OCI-LY1 (cell line): ENCODE measurements around the gene IMPACT.

Experiments
- H2AFZ ChIP-seq: fragments of 200-600 bp; sonication (generic), shearing (Covaris generic); 2 replicates; pipeline ENCODE4 v1.6.0; 2014; ENCODE audit warnings: antibody characterized with exemption, mild to moderate bottlenecking, low read length
- H3F3A ChIP-seq: fragments of 200-600 bp; sonication (generic), shearing (Covaris generic); 2 replicates; pipeline ENCODE4 v1.6.0; 2014; ENCODE audit warnings: mild to moderate bottlenecking, antibody characterized with exemption, low read length, moderate library complexity; ENCODE audit not compliant: insufficient read depth
- H3K27ac ChIP-seq: fragments of 200-600 bp; sonication (generic); 2 replicates; pipeline ENCODE4 v1.5.1; 2014; ENCODE audit warnings: low read length, mixed run types, mild to moderate bottlenecking, low read depth; ENCODE audit not compliant: poor library complexity, severe bottlenecking
- H3K27me3 ChIP-seq: fragments of 200-600 bp; sonication (generic); 2 replicates; pipeline ENCODE4 v1.6.0; 2014; ENCODE audit warnings: antibody characterized with exemption, mild to moderate bottlenecking, low read length, moderate library complexity; ENCODE audit not compliant: insufficient read depth
- H3K36me3 ChIP-seq: fragments of 200-600 bp; sonication (generic); 2 replicates; pipeline ENCODE4 v1.6.1; 2014; ENCODE audit warnings: mild to moderate bottlenecking, antibody characterized with exemption, low read length, moderate library complexity, mixed read lengths; ENCODE audit not compliant: insufficient read depth
- H3K4me1 ChIP-seq: fragments of 200-600 bp; sonication (generic); 2 replicates; pipeline ENCODE4 v1.5.1; 2014; ENCODE audit warnings: mild to moderate bottlenecking, low read length, moderate library complexity; ENCODE audit not compliant: insufficient read depth, severe bottlenecking
- H3K4me2 ChIP-seq: fragments of 200-600 bp; sonication (generic), shearing (Covaris generic); 2 replicates; pipeline ENCODE4 v1.6.1; 2014; ENCODE audit warnings: low read length
- H3K4me3 ChIP-seq: fragments of 200-600 bp; sonication (generic); 2 replicates; pipeline ENCODE4 v1.5.1; 2014; ENCODE audit warnings: low read length, low read depth, mild to moderate bottlenecking, mixed read lengths; ENCODE audit not compliant: poor library complexity, severe bottlenecking
- H3K79me2 ChIP-seq: fragments of 200-600 bp; shearing (Covaris generic); 2 replicates; pipeline ENCODE4 v1.6.1; 2016; ENCODE audit warnings: mixed run types, low read length, mixed read lengths; ENCODE audit not compliant: insufficient read depth
- H3K9ac ChIP-seq: fragments of 200-600 bp; sonication (generic), shearing (Covaris generic); 2 replicates; pipeline ENCODE4 v1.6.1; 2014; ENCODE audit warnings: mild to moderate bottlenecking, low read length, mixed read lengths
- H3K9me2 ChIP-seq: fragments of 200-600 bp; sonication (generic), shearing (Covaris generic); 2 replicates; pipeline ENCODE4 v1.6.1; 2014; ENCODE audit warnings: low read depth, mild to moderate bottlenecking, low read length, mixed read lengths
- H3K9me3 ChIP-seq: fragments of 200-600 bp; shearing (Covaris generic); 2 replicates; pipeline ENCODE4 v1.6.1; 2014; ENCODE audit warnings: low read length, mixed read lengths
- H4K20me1 ChIP-seq: fragments of 200-600 bp; sonication (generic), shearing (Covaris generic); 2 replicates; pipeline ENCODE4 v1.6.0; 2016; ENCODE audit warnings: mild to moderate bottlenecking, low read length; ENCODE audit not compliant: insufficient read depth
- CTCF ChIP-seq: fragments of 200-600 bp; sonication (generic), shearing (Covaris generic); IDR thresholded peaks from 2 replicates; pipeline ENCODE4 v1.5.1; 2017; ENCODE audit warnings: mild to moderate bottlenecking, antibody characterized with exemption, low read length, moderate library complexity, mixed read lengths
- EZH2 ChIP-seq: fragments of 200-600 bp; sonication (generic), shearing (Covaris generic); IDR thresholded peaks from 2 replicates; pipeline ENCODE4 v1.8.0; 2017; ENCODE audit warnings: borderline replicate concordance, mixed run types, mild to moderate bottlenecking, antibody characterized with exemption, low read length, moderate library complexity, mixed read lengths

Gene IMPACT

GRCh38 chr18:24417480-24417879 is 9.0 kb upstream of the IMPACT start:
- H3K27ac ChIP-seq: no peak overlapping the region
- no peaks in the 10 kb centered on the region for H3K79me2 ChIP-seq
- no peak overlapping the region for H3K4me2 ChIP-seq
- H3F3A ChIP-seq: no peaks in the 10 kb centered on the region
- TF ChIP-seq CTCF (no peak), EZH2 (no peak)
- H3K9me3 ChIP-seq: no peaks in the 10 kb centered on the region
- no peaks in the 10 kb centered on the region for H3K9me2 ChIP-seq
- H3K4me3 ChIP-seq: no peak overlapping the region
- H2AFZ ChIP-seq: no peak overlapping the region
- no peaks in the 10 kb centered on the region for H4K20me1 ChIP-seq
- no peaks in the 10 kb centered on the region for H3K27me3 ChIP-seq
- no peak overlapping the region for H3K9ac ChIP-seq
- H3K4me1 ChIP-seq: no peaks in the 10 kb centered on the region
- H3K36me3 ChIP-seq: no peaks in the 10 kb centered on the region

DNA sequence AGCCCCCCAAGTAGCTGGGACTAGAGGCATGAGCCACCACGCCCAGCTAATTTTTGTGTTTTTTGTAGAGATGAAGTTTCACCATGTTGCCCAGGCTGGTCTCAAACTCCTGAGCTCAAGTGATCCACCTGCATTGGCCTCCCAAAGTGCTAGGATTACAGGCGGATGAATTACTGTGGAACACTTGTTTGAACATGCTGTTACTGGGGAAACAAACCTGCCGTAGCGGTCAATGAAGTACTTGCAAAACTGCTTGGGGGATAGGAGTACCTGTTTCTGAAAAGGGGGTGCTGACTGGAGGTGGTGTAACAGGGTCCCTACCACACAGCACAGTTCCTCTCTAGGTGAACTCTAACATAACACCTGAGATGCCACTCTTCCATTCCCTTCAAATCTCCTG is 5.9 kb upstream of the IMPACT start:
- Histone ChIP-seq H3K4me1 (no peaks in the 10 kb centered on the region), H3K9ac (no peak overlapping the region), H3K4me3 (no peak overlapping the region), H3K79me2 (no peaks in the 10 kb centered on the region), H4K20me1 (no peaks in the 10 kb centered on the region), H3K4me2 (no peak overlapping the region), H2AFZ (no peak overlapping the region), H3K9me2 (no peaks in the 10 kb centered on the region), H3K36me3 (no peaks in the 10 kb centered on the region; the same call in 1 of the 2 replicates), H3K9me3 (no peaks in the 10 kb centered on the region), H3F3A (no peaks in the 10 kb centered on the region), H3K27ac (no peak overlapping the region), H3K27me3 (no peaks in the 10 kb centered on the region)
- TF ChIP-seq EZH2 (no peak), CTCF (no peak)

DNA sequence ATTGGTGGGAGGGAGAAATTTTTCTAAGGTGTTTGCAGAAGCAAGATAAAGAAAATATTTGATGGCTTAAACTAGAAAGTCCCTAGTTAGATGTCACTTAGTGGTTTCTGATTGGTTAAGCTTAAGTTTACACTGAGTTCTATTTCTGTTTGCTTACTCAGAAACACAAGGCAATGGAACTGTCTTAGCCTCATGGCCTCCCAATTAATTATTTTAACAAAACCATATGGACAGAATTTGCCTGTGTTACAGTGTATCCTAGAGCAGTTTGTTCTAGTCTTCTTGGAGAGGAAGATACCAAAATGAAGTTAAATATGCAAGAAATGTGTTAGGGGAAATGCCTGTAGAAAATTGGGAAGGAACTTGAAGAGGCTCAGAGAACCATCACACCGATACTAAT is 4.6 kb upstream of the IMPACT start:
- H3K9me2 ChIP-seq: no peaks in the 10 kb centered on the region
- TF ChIP-seq EZH2: no peak
- no peak for TF ChIP-seq CTCF
- no peaks in the 10 kb centered on the region for H4K20me1 ChIP-seq
- H3K4me2 ChIP-seq: no peak overlapping the region
- no peaks in the 10 kb centered on the region; the same call in 1 of the 2 replicates for H3K36me3 ChIP-seq
- H3K27me3 ChIP-seq: no peaks in the 10 kb centered on the region
- no peak overlapping the region for H3K27ac ChIP-seq
- no peak overlapping the region for H3K9ac ChIP-seq
- H3F3A ChIP-seq: no peaks in the 10 kb centered on the region
- H3K4me3 ChIP-seq: no peak overlapping the region
- peaks cover 6% of the 10 kb centered on the region for H3K4me1 ChIP-seq
- no peak overlapping the region for H2AFZ ChIP-seq
- no peaks in the 10 kb centered on the region for H3K79me2 ChIP-seq
- H3K9me3 ChIP-seq: no peaks in the 10 kb centered on the region
